Activated gamma-delta T cell (primary cell): ENCODE measurements around the gene KLKB1.
"Not testable (repeated sequence)": the region's sequence is repeated elsewhere in the genome, so short reads cannot be mapped to it uniquely, and the experiment has no call there.

Experiments
- DNase-seq: peaks from one replicate; lab custom pipeline; 2025; lab: John Stamatoyannopoulos, UW

KLKB1 gene

GRCh38 chr4:186265250-186265649 lies 37.9 kb downstream of the KLKB1 start:
- not testable (repeated sequence) for DNase-seq

- no peak for DNase-seq
Measured at GRCh38 chr4:186265683-186266652, 38.7 kb downstream of the KLKB1 start, which contains the start of gene F11. Gene F11 (plus strand): TSS chr4:186266189. CDS start chr4:186267137, 948 bp downstream.

- no peak for DNase-seq
Measured at GRCh38 chr4:186266729-186267456, 39.6 kb downstream of the KLKB1 start.

GRCh38 chr4:186271081-186271678 lies 43.9 kb downstream of the KLKB1 start:
- no peak for DNase-seq

GRCh38 chr4:186272699-186273391 lies 45.5 kb downstream of the KLKB1 start:
- DNase-seq = no peak

GRCh38 chr4:186273392-186273789 lies 46.1 kb downstream of the KLKB1 start:
- DNase-seq = not testable (repeated sequence)

GRCh38 chr4:186283311-186283710 lies 56.0 kb downstream of the KLKB1 start:
- DNase-seq = no peak

- no peak for DNase-seq
Measured at GRCh38 chr4:186285147-186285546, 57.8 kb downstream of the KLKB1 start.

GRCh38 chr4:186286581-186286980 lies 59.3 kb downstream of the KLKB1 start:
- no peak for DNase-seq

- no peak for DNase-seq
Measured at GRCh38 chr4:186291256-186291890, 64.1 kb downstream of the KLKB1 start.

- no peak for DNase-seq
Measured at GRCh38 chr4:186294160-186294559, 66.9 kb downstream of the KLKB1 start.

GRCh38 chr4:186296481-186296880 lies 69.2 kb downstream of the KLKB1 start:
- DNase-seq = no peak

- DNase-seq = no peak
Measured at GRCh38 chr4:186297013-186297645, 69.8 kb downstream of the KLKB1 start.

GRCh38 chr4:186298031-186298647 lies 70.8 kb downstream of the KLKB1 start:
- DNase-seq = no peak

- no peak for DNase-seq
Measured at GRCh38 chr4:186299291-186299690, 72.0 kb downstream of the KLKB1 start.

GRCh38 chr4:186300659-186301390 lies 73.5 kb downstream of the KLKB1 start:
- DNase-seq = no peak

- DNase-seq = no peak
Measured at GRCh38 chr4:186304216-186304615, 76.9 kb downstream of the KLKB1 start.

- DNase-seq = no peak
Measured at GRCh38 chr4:186304866-186305505, 77.7 kb downstream of the KLKB1 start.

GRCh38 chr4:186307497-186307896 lies 80.2 kb downstream of the KLKB1 start:
- DNase-seq = no peak
